Ascending aorta (tissue), 2 donors: ENCODE data around the gene GSN. TPM values are rescaled to one million over a fixed set of nuclear protein-coding genes. Genes with fewer than 3 reads are reported as not detected.

Source experiments
- DNase-seq, 2 donors: peaks; one replicate each; pipeline ENCODE4 v3.0.0-alpha.2; 2019; ENCODE audit warnings: low spot score in 2 of 2
- H3K27ac ChIP-seq, 2 donors: fragments of 200-600 bp; sonication (generic); one replicate each; pipeline ENCODE4 v1.5.1; 2016 to 2017; ENCODE audit warnings: mild to moderate bottlenecking in 1 of 2
- H3K27me3 ChIP-seq: fragments of 200-600 bp; sonication (generic); one replicate; pipeline ENCODE4 v1.5.1; 2017
- H3K36me3 ChIP-seq, 2 donors: fragments of 200-600 bp; sonication (generic); one replicate each; pipeline ENCODE4 v1.5.1; 2016
- H3K4me1 ChIP-seq, 2 donors: fragments of 200-600 bp; sonication (generic); one replicate each; pipeline ENCODE4 v1.5.1; 2016 to 2017; ENCODE audit warnings: mild to moderate bottlenecking in 1 of 2
- H3K4me3 ChIP-seq, 2 donors: fragments of 200-600 bp; sonication (generic); one replicate each; pipeline ENCODE4 v1.5.1; 2016 to 2017; ENCODE audit warnings: mild to moderate bottlenecking in 1 of 2
- H3K9me3 ChIP-seq, 2 donors: fragments of 200-600 bp; sonication (generic); one replicate each; pipeline ENCODE4 v1.5.1; 2016
- CTCF ChIP-seq, 3 experiments: fragments of 200-600 bp in 2 of 3; fragments of 450-650 bp in 1 of 3; sonication (generic) in 2 of 3; IDR thresholded peaks; one replicate each; pipeline ENCODE4 v1.5.1; 2016 to 2019; ENCODE audit warnings: antibody characterized with exemption in 3 of 3, mild to moderate bottlenecking in 1 of 3, moderate library complexity in 1 of 3
- intact Hi-C: fragments of 100-400 bp; cut with DNase I; formaldehyde crosslinking; loops from one replicate; pipeline ENCODE4 v1.15.1; 2023
- total RNA-seq: library from RNA; depleted of rRNA; stranded (reverse); fragments of >200 nt; gene quantifications from one replicate; pipeline ENCODE4 v1.1.0, GENCODE V29; 2016

GSN gene
- total RNA-seq, 1 donor from 2014 or later, result 3,012 TPM

GRCh38 chr9:121239851-121240250, 28.1 kb upstream of the GSN start:
- no peak for DNase-seq
- Histone ChIP-seq H3K36me3 (no peaks in the 10 kb centered on the region), H3K4me3 (no peak overlapping the region), H3K27ac (no peak overlapping the region), H3K9me3 (peaks cover 0 to 4% of the 10 kb centered on the region in 2 donors), H3K27me3 (no peaks in the 10 kb centered on the region), H3K4me1 (peaks cover 0 to 11% of the 10 kb centered on the region in 2 donors)
- intact Hi-C loops, result no loop called here
- TF ChIP-seq CTCF (IDR thresholded peaks at IDR 0.05), result no peak

- Histone ChIP-seq H3K27ac (no peak overlapping the region), H3K9me3 (peaks cover 0 to 4% of the 10 kb centered on the region in 2 donors), H3K27me3 (no peaks in the 10 kb centered on the region), H3K4me3 (no peak overlapping the region), H3K4me1 (peaks cover 0 to 11% of the 10 kb centered on the region in 2 donors), H3K36me3 (no peaks in the 10 kb centered on the region)
- DNase-seq, result no peak
- TF ChIP-seq CTCF (IDR thresholded peaks at IDR 0.05), result no peak
- intact Hi-C loops, result no loop called here
These were observed 27.4 kb upstream of the GSN start for GRCh38 chr9:121240472-121241135.

- no peaks in the 10 kb centered on the region for H3K36me3 ChIP-seq
- H3K4me1 ChIP-seq, result peaks cover 0 to 11% of the 10 kb centered on the region in 2 donors
- H3K9me3 ChIP-seq, result peaks cover 0 to 4% of the 10 kb centered on the region in 2 donors
- intact Hi-C loops, result no loop called here
- no peak overlapping the region for H3K4me3 ChIP-seq
- TF ChIP-seq CTCF (IDR thresholded peaks at IDR 0.05), result no peak
- no peaks in the 10 kb centered on the region for H3K27me3 ChIP-seq
- DNase-seq, result no peak
- H3K27ac ChIP-seq, result peak overlapping the region; percentile 60 to 75
These were observed 25.6 kb upstream of the GSN start for GRCh38 chr9:121242219-121242958.

GRCh38 chr9:121242959-121243346, 25.0 kb upstream of the GSN start:
- no peak overlapping the region for H3K4me3 ChIP-seq
- no peak for DNase-seq
- peaks cover 0 to 11% of the 10 kb centered on the region in 2 donors for H3K4me1 ChIP-seq
- H3K36me3 ChIP-seq, result no peaks in the 10 kb centered on the region
- no peaks in the 10 kb centered on the region for H3K27me3 ChIP-seq
- peaks cover 0 to 4% of the 10 kb centered on the region in 2 donors for H3K9me3 ChIP-seq
- intact Hi-C loops, result no loop called here
- peak overlapping the region; percentile 60 to 75 for H3K27ac ChIP-seq
- TF ChIP-seq CTCF (IDR thresholded peaks at IDR 0.05), result no peak

GRCh38 chr9:121246821-121247561, 21.0 kb upstream of the GSN start:
- no peak for TF ChIP-seq CTCF (IDR thresholded peaks at IDR 0.05)
- Histone ChIP-seq H3K9me3 (peaks cover 0 to 4% of the 10 kb centered on the region in 2 donors), H3K4me1 (peaks cover 0 to 8% of the 10 kb centered on the region in 2 donors), H3K4me3 (no peak overlapping the region), H3K27ac (no peak overlapping the region), H3K27me3 (no peaks in the 10 kb centered on the region), H3K36me3 (no peaks in the 10 kb centered on the region)
- intact Hi-C loops, result no loop called here
- DNase-seq, result no peak
